Calu3 (cell line): Measurements from ENCODE around the gene METTL25. TPM values are rescaled to one million over a fixed set of nuclear protein-coding genes. Genes with fewer than 3 reads are reported as not detected.
"Not testable (repeated sequence)": the region's sequence is repeated elsewhere in the genome, so short reads cannot be mapped to it uniquely, and the experiment has no call there.

Experiments used
- BruUV-seq: library from RNA; stranded (reverse); fragments of 400-500 nt; replicated peaks from 2 replicates; lab custom pipeline; 2021; lab: Mats Ljungman, UMichigan
- CTCF ChIA-PET: fragments of 300-600 bp; sonication (Branson Sonifier 250); formaldehyde crosslinking; loops from one replicate; lab custom pipeline; 2022; ENCODE audit warnings: antibody characterized with exemption; lab: Charles Lee
- DNase-seq: peaks from one replicate; pipeline ENCODE4 v3.0.0; 2022
- H3K27ac Mint-ChIP-seq: one replicate; pipeline ENCODE4 v1.8.0; 2022; ENCODE audit warnings: mixed read lengths; ENCODE audit not compliant: unreplicated experiment
- H3K27me3 Mint-ChIP-seq: one replicate; pipeline ENCODE4 v1.8.0; 2022; ENCODE audit warnings: mixed read lengths; ENCODE audit not compliant: unreplicated experiment
- H3K36me3 Mint-ChIP-seq: one replicate; pipeline ENCODE4 v1.8.0; 2022; ENCODE audit warnings: mild to moderate bottlenecking, moderate library complexity, mixed read lengths; ENCODE audit not compliant: insufficient read depth, unreplicated experiment
- H3K4me1 Mint-ChIP-seq: one replicate; pipeline ENCODE4 v1.8.0; 2022; ENCODE audit warnings: mild to moderate bottlenecking, low read depth, mixed read lengths; ENCODE audit not compliant: unreplicated experiment
- H3K4me3 Mint-ChIP-seq: one replicate; pipeline ENCODE4 v1.8.0; 2022; ENCODE audit warnings: mild to moderate bottlenecking, low read depth, moderate library complexity, mixed read lengths; ENCODE audit not compliant: unreplicated experiment
- H3K9me3 Mint-ChIP-seq: one replicate; pipeline ENCODE4 v1.8.0; 2022; ENCODE audit warnings: low read depth, mixed read lengths; ENCODE audit not compliant: unreplicated experiment
- intact Hi-C: fragments of 100-400 bp; cut with micrococcal nuclease; formaldehyde crosslinking; loops from one replicate; pipeline ENCODE4 v1.10.0; 2022; ENCODE audit not compliant: unreplicated experiment
- total RNA-seq: library from RNA; stranded (reverse); gene quantifications from 2 replicates; pipeline ENCODE4 v1.2.3, GENCODE V29; 2022
- TF ChIP-seq, protein P1 (sequence below): fragments of 200-600 bp; IDR thresholded peaks from one replicate; pipeline ENCODE4 v1.8.0; 2022; ENCODE audit warnings: antibody characterized with exemption; ENCODE audit not compliant: unreplicated experiment

METTL25 gene
- total RNA-seq, 1 experiment from 2014 or later: 6.7 TPM

DNA sequence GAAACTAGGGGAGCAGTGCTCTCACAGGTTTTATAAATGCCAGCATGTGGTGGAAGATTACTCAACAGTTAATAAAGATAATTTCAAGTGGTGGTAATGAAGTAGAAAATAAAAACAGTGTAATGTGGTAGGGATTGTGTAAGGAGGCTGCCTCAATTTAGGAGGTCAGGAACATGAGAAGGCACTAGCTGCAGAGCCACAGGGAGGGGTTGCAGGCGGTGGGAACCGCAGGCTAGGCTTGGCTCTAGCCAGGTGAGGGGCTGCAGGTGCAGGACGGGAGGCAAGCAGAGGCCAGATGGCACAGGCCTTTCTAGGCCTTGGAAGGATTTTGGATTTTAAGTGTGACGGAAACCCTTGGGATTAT, 768 bp downstream of the METTL25 start:
- H3K27me3 Mint-ChIP-seq: no peaks in the 10 kb centered on the region
- peak overlapping the region; percentile 100 for H3K27ac Mint-ChIP-seq
- H3K36me3 Mint-ChIP-seq: peaks cover 46% of the 10 kb centered on the region
- no peaks in the 10 kb centered on the region for H3K9me3 Mint-ChIP-seq
- H3K4me3 Mint-ChIP-seq: peak overlapping the region; percentile 94
- no TSS peak for BruUV-seq
- CTCF ChIA-PET: interaction anchor here (1.2 to 1.8 kb wide), 7 partner anchors 45 to 710 kb away, joined by 3 to 8 read pairs (median 4); no protein-coding TSS in a partner anchor
- peaks cover 17% of the 10 kb centered on the region for H3K4me1 Mint-ChIP-seq
- TF ChIP-seq, protein P1, sequence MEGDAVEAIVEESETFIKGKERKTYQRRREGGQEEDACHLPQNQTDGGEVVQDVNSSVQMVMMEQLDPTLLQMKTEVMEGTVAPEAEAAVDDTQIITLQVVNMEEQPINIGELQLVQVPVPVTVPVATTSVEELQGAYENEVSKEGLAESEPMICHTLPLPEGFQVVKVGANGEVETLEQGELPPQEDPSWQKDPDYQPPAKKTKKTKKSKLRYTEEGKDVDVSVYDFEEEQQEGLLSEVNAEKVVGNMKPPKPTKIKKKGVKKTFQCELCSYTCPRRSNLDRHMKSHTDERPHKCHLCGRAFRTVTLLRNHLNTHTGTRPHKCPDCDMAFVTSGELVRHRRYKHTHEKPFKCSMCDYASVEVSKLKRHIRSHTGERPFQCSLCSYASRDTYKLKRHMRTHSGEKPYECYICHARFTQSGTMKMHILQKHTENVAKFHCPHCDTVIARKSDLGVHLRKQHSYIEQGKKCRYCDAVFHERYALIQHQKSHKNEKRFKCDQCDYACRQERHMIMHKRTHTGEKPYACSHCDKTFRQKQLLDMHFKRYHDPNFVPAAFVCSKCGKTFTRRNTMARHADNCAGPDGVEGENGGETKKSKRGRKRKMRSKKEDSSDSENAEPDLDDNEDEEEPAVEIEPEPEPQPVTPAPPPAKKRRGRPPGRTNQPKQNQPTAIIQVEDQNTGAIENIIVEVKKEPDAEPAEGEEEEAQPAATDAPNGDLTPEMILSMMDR: no peak
- peak; percentile 16 for DNase-seq
- intact Hi-C loops: loop anchor here (1.0 to 10.0 kb wide), 2 partner anchors 268 to 904 kb away; no protein-coding TSS in a partner anchor

DNA sequence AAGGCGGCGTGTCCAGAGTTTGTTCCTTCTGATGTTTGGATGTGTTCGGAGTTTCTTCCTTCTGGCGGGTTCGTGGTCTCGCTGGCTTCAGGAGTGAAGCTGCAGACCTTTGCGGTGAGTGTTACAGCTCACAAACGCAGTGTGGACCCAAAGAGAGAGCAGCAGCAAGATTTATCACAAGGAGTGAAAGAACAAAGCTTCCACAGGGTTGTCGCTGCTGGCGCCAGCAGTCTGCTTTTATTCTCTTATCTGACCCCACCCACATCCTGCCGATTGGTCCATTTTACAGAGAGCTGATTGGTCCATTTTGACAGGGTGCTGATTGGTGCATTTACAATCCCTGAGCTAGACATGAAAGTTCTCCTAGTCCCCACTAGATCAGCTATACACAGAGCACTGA, 2.5 kb downstream of the METTL25 start:
- H3K9me3 Mint-ChIP-seq, H3K4me3 Mint-ChIP-seq, H3K27ac Mint-ChIP-seq, intact Hi-C loops, H3K27me3 Mint-ChIP-seq, DNase-seq, BruUV-seq: not testable (repeated sequence)
- H3K36me3 Mint-ChIP-seq: peaks cover 33% of the 10 kb centered on the region
- H3K4me1 Mint-ChIP-seq: peaks cover 15% of the 10 kb centered on the region
- CTCF ChIA-PET: interaction anchor here (0.6 kb wide), 1 partner anchor 164 kb away, joined by 5 read pairs; no protein-coding TSS in a partner anchor

DNA sequence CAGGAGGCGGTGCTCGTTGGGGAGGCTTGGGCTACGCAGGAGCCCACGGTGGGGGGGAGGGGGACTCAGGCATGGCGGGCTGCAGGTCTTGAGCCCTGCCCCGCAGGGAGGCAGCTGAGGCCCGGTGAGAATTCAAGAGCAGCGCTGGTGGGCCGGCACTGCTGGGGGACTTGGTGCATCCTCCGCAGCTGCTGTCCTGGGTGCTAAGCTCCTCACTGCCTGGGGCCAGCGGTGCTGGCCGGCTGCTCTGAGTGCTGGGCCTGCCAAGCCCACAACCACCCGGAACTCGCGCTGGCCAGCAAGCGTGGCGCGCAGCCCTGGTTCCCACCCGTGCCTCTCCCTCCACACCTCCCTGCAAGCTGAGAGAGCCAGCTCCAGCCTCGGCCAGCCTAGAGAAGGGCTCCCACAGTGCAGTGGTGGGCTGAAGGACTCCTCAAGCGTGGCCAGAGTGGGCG, 3.2 kb downstream of the METTL25 start:
- no peaks in the 10 kb centered on the region for H3K9me3 Mint-ChIP-seq
- CTCF ChIA-PET: interaction anchor here (0.6 kb wide), 1 partner anchor 163 kb away, joined by 5 read pairs; no protein-coding TSS in a partner anchor

DNA sequence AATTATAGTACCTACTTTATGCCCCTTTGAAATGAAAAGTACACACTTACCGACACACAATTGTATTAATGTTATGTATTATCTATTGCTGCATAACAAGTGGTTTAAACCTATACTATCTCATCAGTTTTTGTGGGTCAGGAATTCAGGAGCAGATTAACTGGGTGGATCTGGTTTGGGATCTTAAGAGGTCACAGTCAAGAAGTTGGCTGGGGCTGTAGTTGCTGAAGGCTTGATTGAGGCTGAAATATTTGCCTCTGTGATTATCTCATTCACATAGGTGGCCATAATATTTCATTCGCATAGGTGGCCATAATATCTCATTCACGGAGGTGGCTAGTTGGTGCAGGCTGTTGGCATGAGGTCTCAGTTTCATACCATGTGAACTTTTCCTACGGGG, 5.7 kb downstream of the METTL25 start:
- Mint-ChIP-seq H3K9me3 (no peaks in the 10 kb centered on the region), H3K36me3 (peaks cover 3% of the 10 kb centered on the region), H3K4me1 (peaks cover 6% of the 10 kb centered on the region), H3K4me3 (no peak overlapping the region), H3K27ac (no peak overlapping the region), H3K27me3 (no peaks in the 10 kb centered on the region)
- TF ChIP-seq, protein P1: no peak
- intact Hi-C loops: no loop called here
- CTCF ChIA-PET: interaction anchor here (0.7 kb wide), 1 partner anchor 245 kb away, joined by 3 read pairs; no protein-coding TSS in a partner anchor
- DNase-seq: no peak
- BruUV-seq: no TSS peak

More for the DNA sequence above, 3.2 kb downstream of the METTL25 start:
- H3K27me3 Mint-ChIP-seq: no peaks in the 10 kb centered on the region
- H3K36me3 Mint-ChIP-seq: peaks cover 27% of the 10 kb centered on the region
- intact Hi-C loops: no loop called here
- TF ChIP-seq, protein P1: no peak
- peaks cover 9% of the 10 kb centered on the region for H3K4me1 Mint-ChIP-seq
- DNase-seq: no peak
- no peak overlapping the region for H3K4me3 Mint-ChIP-seq
- no peak overlapping the region for H3K27ac Mint-ChIP-seq
- no TSS peak for BruUV-seq

DNA sequence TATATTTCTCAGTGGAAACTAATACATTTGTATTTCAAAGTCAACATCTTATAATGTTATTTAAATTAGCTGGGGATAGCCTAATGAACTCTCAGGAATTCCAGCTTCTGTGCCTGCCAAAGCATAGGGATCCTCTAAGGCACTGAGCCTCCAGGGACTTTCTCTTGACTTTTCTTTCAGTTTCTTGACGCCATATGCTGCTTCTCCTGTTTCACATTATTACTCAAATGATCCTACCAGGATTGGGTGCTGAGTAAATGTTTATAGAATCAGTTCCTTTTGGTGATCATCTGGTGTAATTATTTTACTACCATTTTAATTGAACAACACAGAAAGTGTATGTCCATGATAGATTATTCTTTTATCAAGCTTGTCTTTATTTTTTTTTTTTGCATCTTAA, 7.9 kb downstream of the METTL25 start:
- Mint-ChIP-seq H3K4me1 (no peaks in the 10 kb centered on the region), H3K27ac (no peak overlapping the region), H3K27me3 (no peaks in the 10 kb centered on the region), H3K36me3 (no peaks in the 10 kb centered on the region), H3K4me3 (no peak overlapping the region), H3K9me3 (peaks cover 3% of the 10 kb centered on the region)
- intact Hi-C loops: no loop called here
- CTCF ChIA-PET: no interaction called here
- no TSS peak for BruUV-seq
- TF ChIP-seq, protein P1: no peak
- DNase-seq: no peak
